Aorta (tissue), 5 donors: ENCODE data around the gene CYP4V2. TPM values are rescaled to one million over a fixed set of nuclear protein-coding genes. Genes with fewer than 3 reads are reported as not detected.

Experiments
- ATAC-seq: fragments of 200-7000 bp; cut with Tn5 transposase; one replicate; pipeline ENCODE4 v1.9.1; 2022; ENCODE audit warnings: moderate library complexity; ENCODE audit not compliant: low FRiP score
- DNase-seq, 2 donors: peaks; one replicate each; pipeline ENCODE4 v3.0.0-alpha.2; 2020
- H3K27ac ChIP-seq, 2 donors: one replicate each; pipeline ENCODE4 v1.5.1; 2013; ENCODE audit warnings: low read length in 2 of 2, mild to moderate bottlenecking in 2 of 2, moderate library complexity in 2 of 2, control low read depth in 1 of 2, inconsistent platforms in 1 of 2, low read depth in 1 of 2
- H3K27me3 ChIP-seq, 2 donors: one replicate each; pipeline ENCODE4 v1.6.1; 2013; ENCODE audit warnings: control low read depth in 1 of 2, low read length in 1 of 2, mild to moderate bottlenecking in 1 of 2, moderate library complexity in 1 of 2; ENCODE audit not compliant: insufficient read depth in 2 of 2, control insufficient read depth in 1 of 2
- H3K36me3 ChIP-seq, 2 donors: one replicate each; pipeline ENCODE4 v1.6.1; 2013; ENCODE audit warnings: control low read depth in 1 of 2, low read length in 1 of 2, mild to moderate bottlenecking in 1 of 2; ENCODE audit not compliant: insufficient read depth in 2 of 2, control insufficient read depth in 1 of 2
- H3K4me1 ChIP-seq, 2 donors: one replicate each; pipeline ENCODE4 v1.6.1; 2013; ENCODE audit warnings: low read length in 2 of 2, control low read depth in 1 of 2, mild to moderate bottlenecking in 1 of 2, moderate library complexity in 1 of 2; ENCODE audit not compliant: insufficient read depth in 2 of 2, control insufficient read depth in 1 of 2
- H3K4me3 ChIP-seq, 2 donors: one replicate each; pipeline ENCODE4 v1.5.1; 2013; ENCODE audit warnings: low read length in 2 of 2, control low read depth in 1 of 2, mild to moderate bottlenecking in 1 of 2
- H3K9me3 ChIP-seq: one replicate; pipeline ENCODE4 v1.6.1; 2013; ENCODE audit warnings: mild to moderate bottlenecking, low read length; ENCODE audit not compliant: control insufficient read depth
- WGBS, 2 donors: extraction: QIAGEN DNeasy Blood & Tissue Kit; methylation state at CpG; one replicate each; pipeline ENCODE4 v1.1.7; 2013; 5-methylcytosine and 5-hydroxymethylcytosine counted together
- intact Hi-C, 2 donors: fragments of 100-400 bp; cut with DNase I; formaldehyde crosslinking; loops; one replicate each; pipeline versions ENCODE4 v1.14.2 to v1.15.0; 2022
- polyA plus RNA-seq, 2 donors: library from polyadenylated mRNA; stranded (reverse); fragments of 200-250 nt; gene quantifications; one replicate each; pipeline ENCODE4 v1.2.3, GENCODE V29; 2013
- total RNA-seq, 2 donors: library from RNA; stranded (reverse); fragmentation: NEBNext Ultra II Directional; extraction: Animal tissue kit (Norgen Biotek cat#: 25700); gene quantifications; one replicate each; pipeline ENCODE4 v1.2.1, GENCODE V29; 2021
- donor health status: healthy with polysubstance abuse.
- donor health status: Bipolar disorder and iron deficiency.
- donor health status: DM: no; HTN: no; CAD: no.
- donor health status: DM: no; HTN: no; CAD: no.
- donor health status: DM: yes; HTN: yes; CAD: no.

CYP4V2 gene
- total and polyA plus RNA-seq, 4 donors: 11.8 to 43.2 (median 28.7) TPM

GRCh38 chr4:186169945-186170802, 21.2 kb upstream of the CYP4V2 start:
- 87 to 89% methylated on average over 16 of the region's 16 CpGs for WGBS, 2 donors
- intact Hi-C loops: no loop called here
- no peaks in the 10 kb centered on the region for H3K36me3 ChIP-seq
- no peaks in the 10 kb centered on the region for H3K27me3 ChIP-seq
- H3K4me3 ChIP-seq: no peak overlapping the region
- no peaks in the 10 kb centered on the region for H3K4me1 ChIP-seq
- ATAC-seq (peak; percentile 52), DNase-seq (no peak)
- no peaks in the 10 kb centered on the region for H3K9me3 ChIP-seq
- H3K27ac ChIP-seq: no peak overlapping the region

GRCh38 chr4:186170966-186171365, 20.4 kb upstream of the CYP4V2 start:
- ATAC-seq: no peak

GRCh38 chr4:186172546-186172945, 18.8 kb upstream of the CYP4V2 start:
- H3K36me3 ChIP-seq: no peaks in the 10 kb centered on the region
- no peak overlapping the region for H3K4me3 ChIP-seq
- ATAC-seq (no peak), DNase-seq (no peak)
- intact Hi-C loops: no loop called here
- WGBS, 2 donors: 73% methylated on average over 8 of the region's 8 CpGs; no CpG with 5 or more reads in 1 of the 2 donors
- H3K4me1 ChIP-seq: no peaks in the 10 kb centered on the region
- H3K27me3 ChIP-seq: no peaks in the 10 kb centered on the region
- H3K9me3 ChIP-seq: no peaks in the 10 kb centered on the region
- no peak overlapping the region for H3K27ac ChIP-seq

More at GRCh38 chr4:186170966-186171365, 20.4 kb upstream of the CYP4V2 start:
- Histone ChIP-seq H3K36me3 (no peaks in the 10 kb centered on the region), H3K27me3 (no peaks in the 10 kb centered on the region), H3K4me3 (no peak overlapping the region), H3K27ac (no peak overlapping the region), H3K9me3 (no peaks in the 10 kb centered on the region), H3K4me1 (no peaks in the 10 kb centered on the region)
- 87 to 88% methylated on average over 13 of the region's 13 CpGs for WGBS, 2 donors
- no peak for DNase-seq
- intact Hi-C loops: no loop called here

GRCh38 chr4:186188107-186188506, 3.3 kb upstream of the CYP4V2 start:
- DNase-seq (no peak), ATAC-seq (no peak)
- WGBS, 2 donors: 62 to 87% methylated on average over 3 of the region's 3 CpGs
- intact Hi-C loops: no loop called here
- Histone ChIP-seq H3K27me3 (no peaks in the 10 kb centered on the region), H3K4me1 (no peaks in the 10 kb centered on the region), H3K36me3 (no peaks in the 10 kb centered on the region), H3K4me3 (no peak overlapping the region), H3K9me3 (no peaks in the 10 kb centered on the region), H3K27ac (no peak overlapping the region)

GRCh38 chr4:186189656-186190055, 1.7 kb upstream of the CYP4V2 start:
- intact Hi-C loops: no loop called here
- Histone ChIP-seq H3K4me1 (no peaks in the 10 kb centered on the region), H3K36me3 (no peaks in the 10 kb centered on the region), H3K4me3 (no peak overlapping the region), H3K27me3 (no peaks in the 10 kb centered on the region), H3K9me3 (no peaks in the 10 kb centered on the region), H3K27ac (peak overlapping the region in 1 of 2 donors; percentile 5)
- ATAC-seq (no peak), DNase-seq (no peak)
- WGBS, 2 donors: 59 to 60% methylated on average over 4 of the region's 4 CpGs

GRCh38 chr4:186190581-186191199, 677 bp upstream of the CYP4V2 start:
- WGBS, 2 donors: 0 to 1% methylated on average over 32 to 34 of the region's 34 CpGs
- Histone ChIP-seq H3K9me3 (no peaks in the 10 kb centered on the region), H3K4me3 (peak overlapping the region; percentile 73 to 80), H3K27me3 (no peaks in the 10 kb centered on the region), H3K27ac (peak overlapping the region; percentile 93 to 97), H3K36me3 (peaks cover 0 to 4% of the 10 kb centered on the region in 2 donors), H3K4me1 (no peaks in the 10 kb centered on the region)
- DNase-seq: peak in 1 of 2 donors; percentile 82
- peak; percentile 68 for ATAC-seq
- intact Hi-C loops: no loop called here

GRCh38 chr4:186192066-186192612, 772 bp downstream of the CYP4V2 start:
- peaks cover 0 to 4% of the 10 kb centered on the region in 2 donors for H3K36me3 ChIP-seq
- intact Hi-C loops: no loop called here
- H3K9me3 ChIP-seq: no peaks in the 10 kb centered on the region
- no peaks in the 10 kb centered on the region for H3K27me3 ChIP-seq
- ATAC-seq (peak; percentile 48), DNase-seq (peak in 1 of 2 donors; percentile 60)
- peak overlapping the region; percentile 73 to 80 for H3K4me3 ChIP-seq
- peak overlapping the region; percentile 93 to 97 for H3K27ac ChIP-seq
- WGBS, 2 donors: 0 to 3% methylated on average over 19 to 22 of the region's 22 CpGs
- no peaks in the 10 kb centered on the region for H3K4me1 ChIP-seq

GRCh38 chr4:186193851-186194250, 2.5 kb downstream of the CYP4V2 start:
- H3K4me3 ChIP-seq: no peak overlapping the region
- DNase-seq (no peak), ATAC-seq (no peak)
- H3K27ac ChIP-seq: peak overlapping the region in 1 of 2 donors; percentile 14
- intact Hi-C loops: no loop called here
- H3K27me3 ChIP-seq: no peaks in the 10 kb centered on the region
- no peaks in the 10 kb centered on the region for H3K9me3 ChIP-seq
- no peaks in the 10 kb centered on the region for H3K4me1 ChIP-seq
- 97% methylated on average over 5 of the region's 5 CpGs for WGBS, 2 donors
- H3K36me3 ChIP-seq: peaks cover 0 to 6% of the 10 kb centered on the region in 2 donors
